ENCODE measurements around the gene ZBTB46.
"Not testable (repeated sequence)": the region's sequence is repeated elsewhere in the genome, so short reads cannot be mapped to it uniquely, and the experiment has no call there.

Gene ZBTB46

DNA sequence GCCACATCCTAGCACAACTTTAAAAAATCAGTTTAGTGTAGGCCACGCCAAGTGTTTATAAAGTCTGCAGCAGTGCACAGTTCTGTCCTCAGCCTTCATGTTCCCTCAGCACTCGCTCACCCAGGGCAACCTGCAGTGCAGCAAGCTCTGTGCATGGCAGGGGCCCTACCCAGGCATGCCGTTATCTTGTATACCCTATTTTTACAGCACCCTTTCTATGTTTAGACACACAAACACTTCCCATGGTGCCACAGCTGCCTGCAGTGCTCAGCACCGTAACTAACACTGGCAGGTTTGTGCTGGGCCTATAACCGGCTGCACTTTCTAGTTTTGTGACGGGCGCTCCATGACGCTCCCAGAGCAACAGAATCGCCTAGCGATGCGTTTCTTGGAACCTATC is 43.8 kb downstream of the ZBTB46 start:
- H3K9ac ChIP-seq (ENCODE audit: low read length), result no peak overlapping the region
- H3K4me1 ChIP-seq (ENCODE audit: control insufficient read depth, insufficient read depth, low read length), result no peaks in the 10 kb centered on the region
- H3K36me3 ChIP-seq (ENCODE audit: control insufficient read depth, insufficient read depth, low read length), result no peaks in the 10 kb centered on the region
- no peak overlapping the region for H3K4me3 ChIP-seq (ENCODE audit: low read length)
- H3K27me3 ChIP-seq (ENCODE audit: control insufficient read depth, insufficient read depth, low read length), result no peaks in the 10 kb centered on the region
- H3K9me3 ChIP-seq (ENCODE audit: control insufficient read depth, low read length), result no peaks in the 10 kb centered on the region

DNA sequence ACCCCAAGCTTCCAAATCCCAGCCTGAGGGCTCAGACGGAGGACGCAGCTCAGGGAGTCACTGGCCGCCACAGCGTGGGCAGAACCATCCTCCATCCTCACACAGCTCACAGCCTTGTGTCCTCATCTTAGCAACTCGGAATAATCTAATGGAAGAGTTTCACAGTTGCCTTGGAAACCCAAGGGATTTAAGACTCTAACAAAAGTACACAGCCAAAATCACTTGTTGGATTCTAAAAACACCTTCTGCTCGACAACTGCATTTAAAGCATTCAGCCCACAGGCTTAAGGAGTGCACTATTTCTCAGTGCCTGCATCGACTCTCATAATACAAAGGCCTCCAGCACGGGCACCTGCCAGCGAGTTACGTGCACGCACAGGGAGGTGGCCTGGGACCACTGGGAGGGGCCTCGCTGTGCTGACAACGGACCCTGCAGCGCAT is 45.4 kb downstream of the ZBTB46 start:
- H3K4me3 ChIP-seq (ENCODE audit: low read length), result no peak overlapping the region
- no peaks in the 10 kb centered on the region for H3K9me3 ChIP-seq (ENCODE audit: control insufficient read depth, low read length)
- H3K9ac ChIP-seq (ENCODE audit: low read length), result no peak overlapping the region
- no peaks in the 10 kb centered on the region for H3K27me3 ChIP-seq (ENCODE audit: control insufficient read depth, insufficient read depth, low read length)
- H3K4me1 ChIP-seq (ENCODE audit: control insufficient read depth, insufficient read depth, low read length), result no peaks in the 10 kb centered on the region
- H3K36me3 ChIP-seq (ENCODE audit: control insufficient read depth, insufficient read depth, low read length), result no peaks in the 10 kb centered on the region

DNA sequence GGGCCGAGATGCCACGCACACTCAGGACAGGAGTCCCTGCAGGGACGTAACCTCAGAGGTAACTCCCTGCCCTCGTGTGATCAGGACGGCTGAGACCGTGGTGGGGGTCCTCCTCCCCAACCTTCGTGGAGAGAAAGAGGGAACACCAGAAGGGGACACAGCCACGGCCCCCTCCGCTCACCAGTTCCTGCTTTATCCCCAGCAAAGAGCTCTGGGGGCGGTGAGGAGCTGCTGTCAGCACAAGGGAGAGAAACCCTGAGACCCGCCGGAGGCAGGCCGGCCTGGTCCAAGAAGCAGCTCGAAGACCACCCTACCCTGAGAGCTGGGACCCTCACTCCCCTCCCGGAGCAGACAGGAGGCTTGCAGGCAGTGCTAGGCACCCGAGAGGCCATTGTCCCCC is 47.1 kb downstream of the ZBTB46 start:
- Histone ChIP-seq H3K4me1 (ENCODE audit: control insufficient read depth, insufficient read depth, low read length) (no peaks in the 10 kb centered on the region), H3K27me3 (ENCODE audit: control insufficient read depth, insufficient read depth, low read length) (no peaks in the 10 kb centered on the region), H3K4me3 (ENCODE audit: low read length) (no peak overlapping the region), H3K36me3 (ENCODE audit: control insufficient read depth, insufficient read depth, low read length) (no peaks in the 10 kb centered on the region), H3K9ac (ENCODE audit: low read length) (no peak overlapping the region), H3K9me3 (ENCODE audit: control insufficient read depth, low read length) (no peaks in the 10 kb centered on the region)

DNA sequence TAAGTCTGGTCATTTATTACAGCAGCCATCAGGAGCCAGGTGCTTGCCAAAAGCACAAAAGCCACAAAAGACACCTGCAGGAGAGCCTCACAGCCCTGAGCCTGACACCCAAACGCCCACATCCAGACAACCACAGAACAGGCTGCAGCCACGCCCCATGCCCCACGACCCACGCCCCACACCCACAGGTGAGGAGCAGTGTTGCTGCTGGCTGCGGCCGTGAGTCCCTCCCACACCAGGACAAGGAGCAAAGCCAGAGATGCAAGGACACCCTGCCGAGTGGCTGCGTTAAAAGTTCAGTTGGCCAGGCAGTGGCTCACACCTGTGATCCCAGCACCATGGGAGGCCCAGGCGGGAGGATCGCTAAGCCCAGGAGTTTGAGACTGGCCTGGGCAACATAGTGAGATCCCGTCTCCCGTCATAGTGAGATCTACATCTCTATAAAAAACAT is 48.5 kb downstream of the ZBTB46 start:
- H3K27me3 ChIP-seq (ENCODE audit: control insufficient read depth, insufficient read depth, low read length), result no peaks in the 10 kb centered on the region
- H3K9me3 ChIP-seq (ENCODE audit: control insufficient read depth, low read length), result no peaks in the 10 kb centered on the region
- H3K9ac ChIP-seq (ENCODE audit: low read length), result no peak overlapping the region
- no peaks in the 10 kb centered on the region for H3K36me3 ChIP-seq (ENCODE audit: control insufficient read depth, insufficient read depth, low read length)
- no peak overlapping the region for H3K4me3 ChIP-seq (ENCODE audit: low read length)
- no peaks in the 10 kb centered on the region for H3K4me1 ChIP-seq (ENCODE audit: control insufficient read depth, insufficient read depth, low read length)

DNA sequence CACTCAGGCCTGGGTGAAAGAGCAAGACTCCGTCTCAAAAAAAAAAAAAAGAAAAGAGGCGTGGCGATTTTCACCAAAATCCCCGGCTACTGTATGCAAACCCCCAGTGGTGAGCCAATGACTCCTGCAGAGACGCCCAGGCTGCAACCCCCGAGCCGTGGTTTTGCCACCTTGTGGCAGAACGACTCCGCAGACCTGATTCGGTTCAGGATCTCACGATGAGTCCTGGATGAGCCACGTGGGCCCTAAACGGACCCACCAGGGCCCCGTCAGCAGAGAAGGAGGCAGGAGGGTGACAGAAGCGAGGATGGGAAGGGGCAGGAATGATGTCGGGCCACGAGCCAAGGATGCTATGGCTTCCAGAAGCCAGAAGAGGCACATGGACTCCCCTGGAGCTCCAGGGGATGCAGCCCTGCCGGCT is 49.0 kb downstream of the ZBTB46 start:
- Histone ChIP-seq H3K4me1 (ENCODE audit: control insufficient read depth, insufficient read depth, low read length) (no peaks in the 10 kb centered on the region), H3K36me3 (ENCODE audit: control insufficient read depth, insufficient read depth, low read length) (no peaks in the 10 kb centered on the region), H3K9me3 (ENCODE audit: control insufficient read depth, low read length) (no peaks in the 10 kb centered on the region), H3K27me3 (ENCODE audit: control insufficient read depth, insufficient read depth, low read length) (no peaks in the 10 kb centered on the region), H3K4me3 (ENCODE audit: low read length) (no peak overlapping the region), H3K9ac (ENCODE audit: low read length) (no peak overlapping the region)

DNA sequence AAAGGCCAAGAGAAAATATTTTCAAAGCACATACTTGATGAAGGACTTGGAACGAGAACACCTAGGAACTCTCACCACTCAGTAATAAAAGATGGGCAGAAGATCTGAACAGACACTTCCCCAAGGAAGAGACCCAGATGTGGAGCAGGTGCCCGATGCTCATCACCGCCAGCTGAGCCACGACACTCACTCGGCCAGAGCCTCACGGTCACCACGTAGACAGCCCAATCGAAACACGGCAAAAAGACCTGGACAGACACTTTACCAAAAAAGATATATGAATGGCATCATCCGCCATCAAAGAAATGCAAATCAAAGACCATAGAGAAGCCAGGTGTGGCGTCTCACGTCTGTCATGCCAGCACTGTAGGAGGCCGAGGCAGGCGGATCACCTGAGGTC is 49.9 kb downstream of the ZBTB46 start:
- Histone ChIP-seq H3K9me3 (ENCODE audit: control insufficient read depth, low read length) (no peaks in the 10 kb centered on the region), H3K36me3 (ENCODE audit: control insufficient read depth, insufficient read depth, low read length) (no peaks in the 10 kb centered on the region), H3K4me1 (ENCODE audit: control insufficient read depth, insufficient read depth, low read length) (no peaks in the 10 kb centered on the region), H3K4me3 (ENCODE audit: low read length) (no peak overlapping the region), H3K9ac (ENCODE audit: low read length) (no peak overlapping the region), H3K27me3 (ENCODE audit: control insufficient read depth, insufficient read depth, low read length) (no peaks in the 10 kb centered on the region)

DNA sequence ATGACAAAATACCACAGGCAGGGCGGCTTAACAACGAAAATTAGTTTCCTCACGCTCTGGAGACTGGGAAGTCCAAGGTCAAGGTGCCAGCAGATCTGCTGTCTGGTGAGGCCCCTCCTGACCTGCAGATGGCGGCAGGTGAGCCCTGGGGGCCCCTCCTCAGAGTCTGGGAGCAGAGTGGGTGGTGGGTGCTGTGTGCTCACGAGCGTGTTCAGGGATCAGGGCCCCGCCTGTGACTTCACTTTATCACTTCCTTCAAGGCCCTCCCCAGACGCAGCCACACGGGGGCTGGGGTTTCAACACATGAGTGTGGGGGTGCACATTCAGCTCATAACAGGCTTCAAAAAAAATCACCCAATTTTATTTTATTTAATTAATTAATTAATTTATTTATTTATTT is 52.2 kb downstream of the ZBTB46 start:
- Histone ChIP-seq H3K4me3 (ENCODE audit: low read length) (no peak overlapping the region), H3K27me3 (ENCODE audit: control insufficient read depth, insufficient read depth, low read length) (peaks cover 4% of the 10 kb centered on the region), H3K9me3 (ENCODE audit: control insufficient read depth, low read length) (no peaks in the 10 kb centered on the region), H3K9ac (ENCODE audit: low read length) (no peak overlapping the region), H3K4me1 (ENCODE audit: control insufficient read depth, insufficient read depth, low read length) (no peaks in the 10 kb centered on the region), H3K36me3 (ENCODE audit: control insufficient read depth, insufficient read depth, low read length) (no peaks in the 10 kb centered on the region)

DNA sequence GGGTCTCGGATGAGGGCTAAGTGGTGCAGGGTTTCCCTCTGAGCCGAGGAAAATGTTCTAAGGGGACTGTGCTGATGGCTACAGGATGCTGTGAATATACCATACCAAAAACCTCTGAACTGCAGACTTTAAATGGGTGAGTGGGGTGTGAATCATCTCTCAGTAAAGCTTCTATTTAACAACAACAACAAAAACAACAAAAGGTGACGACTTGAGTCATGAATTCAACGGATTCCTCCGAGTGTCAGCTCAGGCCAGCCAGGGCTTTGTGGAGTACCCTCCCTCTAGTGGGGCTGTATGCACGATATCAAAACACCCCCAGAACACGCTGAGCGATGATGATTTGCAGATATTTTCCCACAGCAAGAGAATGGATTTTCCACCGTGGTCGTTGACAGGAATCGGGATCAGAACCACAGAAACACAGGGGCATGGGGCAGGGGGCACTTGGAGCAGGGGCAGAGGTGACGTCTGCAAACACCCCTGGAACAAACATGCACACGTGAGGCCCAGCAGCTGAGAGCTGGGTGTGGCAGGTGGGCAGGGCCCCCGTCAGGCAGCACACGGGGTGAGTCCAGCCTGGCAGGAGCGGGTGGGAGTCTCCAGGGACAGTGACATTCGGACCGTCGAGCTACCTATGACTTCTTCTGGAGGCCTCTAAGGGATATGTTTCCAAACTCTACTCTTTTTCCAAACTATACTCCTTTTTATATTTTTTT is 52.9 kb downstream of the ZBTB46 start:
- no peaks in the 10 kb centered on the region for H3K36me3 ChIP-seq (ENCODE audit: control insufficient read depth, insufficient read depth, low read length)
- no peaks in the 10 kb centered on the region for H3K9me3 ChIP-seq (ENCODE audit: control insufficient read depth, low read length)
- no peak overlapping the region for H3K9ac ChIP-seq (ENCODE audit: low read length)
- H3K4me1 ChIP-seq (ENCODE audit: control insufficient read depth, insufficient read depth, low read length), result no peaks in the 10 kb centered on the region
- H3K27me3 ChIP-seq (ENCODE audit: control insufficient read depth, insufficient read depth, low read length), result peaks cover 4% of the 10 kb centered on the region
- no peak overlapping the region for H3K4me3 ChIP-seq (ENCODE audit: low read length)

DNA sequence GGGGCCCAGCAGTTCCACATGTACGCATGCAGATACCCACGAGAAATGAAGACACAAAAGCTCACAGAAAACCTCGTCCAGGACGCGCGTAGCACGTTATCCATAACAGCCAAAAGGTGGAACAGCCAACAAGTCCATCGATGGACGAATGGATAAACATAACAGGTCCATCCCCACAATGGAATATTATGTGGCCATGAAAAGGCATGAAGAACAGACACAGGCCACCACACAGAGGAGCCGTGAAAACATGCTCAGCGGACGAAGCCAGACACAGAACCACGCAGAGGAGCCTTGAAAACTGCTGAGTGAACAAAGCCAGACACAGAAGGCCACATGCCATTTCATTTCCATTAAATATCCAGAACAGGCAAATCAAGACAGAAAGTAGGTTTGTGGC is 53.5 kb downstream of the ZBTB46 start:
- Histone ChIP-seq H3K9me3 (ENCODE audit: control insufficient read depth, low read length) (no peaks in the 10 kb centered on the region), H3K4me1 (ENCODE audit: control insufficient read depth, insufficient read depth, low read length) (no peaks in the 10 kb centered on the region), H3K9ac (ENCODE audit: low read length) (no peak overlapping the region), H3K4me3 (ENCODE audit: low read length) (no peak overlapping the region), H3K36me3 (ENCODE audit: control insufficient read depth, insufficient read depth, low read length) (no peaks in the 10 kb centered on the region), H3K27me3 (ENCODE audit: control insufficient read depth, insufficient read depth, low read length) (peaks cover 4% of the 10 kb centered on the region)

DNA sequence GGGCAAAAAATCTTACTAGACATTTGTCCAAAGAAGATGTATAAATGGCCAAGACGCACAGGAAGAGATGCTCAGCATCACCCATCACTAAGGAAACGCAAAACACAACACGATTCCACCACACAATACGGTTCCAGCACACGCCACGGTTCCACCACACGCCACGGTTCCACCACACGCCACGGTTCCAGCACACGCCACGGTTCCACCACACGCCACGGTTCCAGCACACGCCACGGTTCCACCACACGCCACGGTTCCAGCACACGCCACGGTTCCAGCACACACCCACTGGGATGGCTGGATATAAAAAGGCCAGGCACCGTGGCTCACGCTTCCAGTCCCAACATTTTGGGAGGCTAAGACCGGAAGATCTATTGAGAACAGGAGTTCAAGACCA is 54.2 kb downstream of the ZBTB46 start:
- H3K4me3 ChIP-seq (ENCODE audit: low read length); H3K27me3 ChIP-seq (ENCODE audit: control insufficient read depth, insufficient read depth, low read length); H3K4me1 ChIP-seq (ENCODE audit: control insufficient read depth, insufficient read depth, low read length); H3K36me3 ChIP-seq (ENCODE audit: control insufficient read depth, insufficient read depth, low read length); H3K9ac ChIP-seq (ENCODE audit: low read length); H3K9me3 ChIP-seq (ENCODE audit: control insufficient read depth, low read length): not testable (repeated sequence)

DNA sequence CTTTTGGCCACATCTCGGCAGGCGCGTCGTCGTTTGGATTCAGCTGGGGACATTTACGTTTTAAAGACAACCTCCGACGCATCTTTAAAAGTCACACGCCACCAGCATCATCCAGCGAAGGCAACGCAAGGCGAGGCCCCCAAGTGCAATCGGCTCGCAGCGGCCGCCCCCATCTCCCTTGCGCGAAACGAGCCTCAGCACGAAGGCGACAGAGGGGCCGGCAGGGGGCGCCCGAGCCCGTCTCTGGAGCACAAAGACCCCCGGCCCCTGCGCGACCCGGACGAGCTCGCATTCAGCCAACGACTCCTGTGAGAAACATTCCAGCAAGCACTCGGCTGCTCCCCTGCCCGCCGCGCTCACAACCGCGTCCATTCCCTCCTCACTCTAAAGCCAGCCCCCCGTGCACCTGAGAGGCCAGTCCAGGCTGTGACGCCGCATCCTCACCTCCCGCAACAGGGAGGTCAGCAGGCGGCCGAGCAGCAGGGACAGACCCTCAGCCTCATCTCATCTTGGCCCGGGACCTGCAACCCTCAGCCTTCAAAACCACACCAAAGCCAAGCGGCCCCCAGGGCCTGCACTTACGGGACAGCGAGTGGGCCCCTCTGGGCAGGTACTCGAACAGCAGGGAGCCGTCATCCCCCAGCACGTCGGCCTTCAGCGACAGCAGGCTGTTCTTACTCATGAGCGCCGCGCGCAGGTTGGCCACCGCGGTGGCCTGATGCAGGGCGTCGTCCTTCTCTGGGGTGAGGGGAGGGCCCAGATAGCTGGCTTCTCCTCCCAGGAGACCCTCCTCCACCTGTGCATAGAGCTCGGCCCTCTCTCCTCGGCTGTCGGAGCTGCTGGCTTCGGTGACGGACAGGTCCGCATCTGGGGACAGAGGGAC is 55.7 kb downstream of the ZBTB46 start:
- Histone ChIP-seq H3K4me1 (ENCODE audit: control insufficient read depth, insufficient read depth, low read length) (no peaks in the 10 kb centered on the region), H3K9ac (ENCODE audit: low read length) (no peak overlapping the region), H3K27me3 (ENCODE audit: control insufficient read depth, insufficient read depth, low read length) (peaks cover 4% of the 10 kb centered on the region), H3K4me3 (ENCODE audit: low read length) (no peak overlapping the region), H3K9me3 (ENCODE audit: control insufficient read depth, low read length) (no peaks in the 10 kb centered on the region), H3K36me3 (ENCODE audit: control insufficient read depth, insufficient read depth, low read length) (no peaks in the 10 kb centered on the region)

DNA sequence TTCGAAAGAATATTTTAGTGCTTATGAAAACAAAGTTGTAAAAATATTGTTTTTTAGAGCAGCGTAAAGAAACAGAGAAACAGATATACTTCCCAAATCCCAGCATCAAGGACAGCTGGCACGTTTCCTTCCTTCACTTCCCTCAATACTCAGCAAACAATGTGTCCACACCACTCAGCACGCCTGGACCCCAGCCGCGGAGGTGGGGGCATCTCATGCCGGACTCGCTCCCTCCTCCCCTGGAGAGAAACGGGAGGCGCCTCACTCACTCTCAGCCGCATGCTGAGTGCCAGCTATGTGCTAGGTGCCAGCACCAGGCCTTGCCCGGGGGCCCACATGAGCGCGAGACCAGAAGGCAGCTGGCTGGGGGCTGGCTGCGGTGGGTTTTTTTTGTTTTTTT is 56.8 kb downstream of the ZBTB46 start:
- Histone ChIP-seq H3K27me3 (ENCODE audit: control insufficient read depth, insufficient read depth, low read length) (peaks cover 4% of the 10 kb centered on the region), H3K9ac (ENCODE audit: low read length) (no peak overlapping the region), H3K36me3 (ENCODE audit: control insufficient read depth, insufficient read depth, low read length) (no peaks in the 10 kb centered on the region), H3K9me3 (ENCODE audit: control insufficient read depth, low read length) (no peaks in the 10 kb centered on the region), H3K4me1 (ENCODE audit: control insufficient read depth, insufficient read depth, low read length) (no peaks in the 10 kb centered on the region), H3K4me3 (ENCODE audit: low read length) (no peak overlapping the region)

Data from mucosa of stomach (tissue), 1 donor.